Measurements from ENCODE around the gene BMP3. TPM values are rescaled to one million over a fixed set of nuclear protein-coding genes. Genes with fewer than 3 reads are reported as not detected.

BMP3 gene
- total and polyA plus RNA-seq, 10 of the 15 experiments (the other 5 are each of a cell fraction or from before 2014, with no cell fraction given): 0.37 to 1.4 (median 0.88) TPM

DNA sequence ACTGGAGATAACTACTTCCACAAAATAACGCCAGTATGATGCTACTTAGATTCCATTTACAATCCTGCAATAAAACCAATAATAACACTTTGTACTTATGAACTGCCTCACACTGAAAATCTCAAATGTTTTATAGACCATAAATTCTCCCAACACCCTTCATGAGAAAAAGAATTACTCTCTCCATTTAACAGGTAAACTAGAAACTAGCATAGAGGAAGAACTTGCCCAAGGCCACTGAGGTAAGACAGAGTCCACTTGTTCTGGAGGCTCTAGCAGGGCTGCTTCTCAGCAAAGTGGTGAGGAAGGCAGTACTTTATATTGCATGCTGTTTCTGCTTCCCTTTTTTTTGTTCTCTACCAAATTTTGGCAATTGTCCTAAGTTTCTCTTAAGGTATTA is 11.5 kb upstream of the BMP3 start:
- intact Hi-C loops (cut with micrococcal nuclease; ENCODE audit: unreplicated experiment) (no loop called here), in situ Hi-C loops (cut with MboI) (no loop called here)
- ChIA-PET SMC1A (ENCODE audit: uncharacterized antibody, unreplicated experiment) (no interaction called here), RAD21 (ENCODE audit: unreplicated experiment) (no interaction called here), CTCF (no interaction called here), POLR2A (no interaction called here)
- H3K79me2 ChIP-seq (ENCODE audit: control insufficient read depth, insufficient read depth, low read length): no peaks in the 10 kb centered on the region
- H3K4me1 ChIP-seq (ENCODE audit: control insufficient read depth, insufficient read depth, low read length): no peaks in the 10 kb centered on the region
- H3K27ac ChIP-seq (ENCODE audit: control insufficient read depth, insufficient read depth): no peak overlapping the region
- TF ChIP-seq NFXL1 (IDR thresholded peaks at IDR 0.05; ENCODE audit: borderline replicate concordance) (no peak), KDM1A (IDR thresholded peaks at IDR 0.05; ENCODE audit: borderline replicate concordance) (no peak), IKZF2 (IDR thresholded peaks at IDR 0.05) (no peak), ZNF622 (IDR thresholded peaks at IDR 0.05) (no peak), SMAD5 (IDR thresholded peaks at IDR 0.05; ENCODE audit: low read depth) (no peak)
- WGBS (ENCODE audit: insufficient coverage, insufficient replicate concordance, low lambda C conversion rate, missing lambda C conversion rate): 0% methylated on average over 1 of the region's 1 CpG
- H3K9me3 ChIP-seq (replicated peaks; ENCODE audit: control insufficient read depth, insufficient read depth, low read length): no peaks in the 10 kb centered on the region; the same call in 2 of the 3 replicates
- no peak overlapping the region for H2AFZ ChIP-seq (ENCODE audit: control insufficient read depth, low read depth, low read length)
- no peak overlapping the region for H3K9ac ChIP-seq (ENCODE audit: control insufficient read depth, insufficient read depth, low read length)
- no peaks in the 10 kb centered on the region for H4K20me1 ChIP-seq (ENCODE audit: control insufficient read depth, insufficient read depth)
- H3K27me3 ChIP-seq (replicated peaks in 1 of 2; ENCODE audit: control insufficient read depth in 2 of 2, insufficient read depth in 2 of 2, low read length in 1 of 2): no peaks in the 10 kb centered on the region; a peak in 1 of 4 replicates
- no peak overlapping the region for H3K4me2 ChIP-seq (ENCODE audit: control insufficient read depth, insufficient read depth)
- no peaks in the 10 kb centered on the region for H3K36me3 ChIP-seq (ENCODE audit: control insufficient read depth in 2 of 2, insufficient read depth in 2 of 2, low read length in 1 of 2)
- DNase-seq (ENCODE audit: low read depth, low spot score): no peak
- no TSS peak for BruUV-seq (replicated peaks)
- no peak overlapping the region for H3K4me3 ChIP-seq
- FAIRE-seq: no peak
- ATAC-seq: no peak

DNA sequence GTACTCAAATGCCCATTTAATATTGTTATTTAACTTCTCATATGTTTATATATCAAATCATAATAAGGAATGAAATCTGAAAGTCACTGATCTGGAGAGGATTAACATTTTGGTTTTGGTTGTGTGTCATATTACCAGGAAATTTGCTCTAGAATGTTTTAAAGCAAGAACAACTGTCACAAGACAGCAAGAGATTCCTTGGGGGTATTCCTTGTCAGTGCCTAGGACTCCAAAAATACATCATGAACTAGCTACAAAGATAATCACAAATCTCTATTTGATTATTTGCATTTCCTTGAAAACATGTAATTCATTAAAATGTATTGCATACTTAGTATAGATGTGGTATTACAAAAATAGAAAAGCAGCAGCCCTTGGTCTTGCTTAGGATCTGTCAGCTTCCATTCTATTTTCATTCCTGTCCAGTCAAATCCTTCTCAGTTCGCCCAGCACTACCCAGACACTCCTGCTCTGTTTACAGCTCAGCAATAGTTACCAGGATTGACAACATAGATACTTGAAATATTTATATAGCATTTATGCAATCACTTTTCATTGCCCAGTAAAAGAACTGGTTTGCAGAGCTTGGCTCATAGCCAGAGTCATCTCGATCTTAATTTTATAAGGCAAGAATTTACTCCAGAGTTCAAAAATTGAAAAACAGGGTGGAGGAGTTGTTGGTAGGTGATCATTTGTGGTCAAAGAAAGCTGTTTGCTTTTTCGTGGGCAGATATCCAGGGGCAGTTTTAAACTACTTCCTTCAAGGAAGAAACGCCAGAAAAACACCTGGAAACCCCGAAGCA is 9.2 kb upstream of the BMP3 start:
- ChIA-PET POLR2A (interaction anchor here (1.0 kb wide), 1 partner anchor 10 kb away, joined by 3 read pairs; no protein-coding TSS in a partner anchor), RAD21 (ENCODE audit: unreplicated experiment) (interaction anchor here (1.7 to 1.9 kb wide), 2 partner anchors 11 to 30 kb away, joined by 5 to 7 read pairs; no protein-coding TSS in a partner anchor), CTCF (interaction anchor here (1.0 to 1.7 kb wide), 5 partner anchors 16 to 659 kb away, joined by 3 to 7 read pairs (median 5); no protein-coding TSS in a partner anchor), SMC1A (ENCODE audit: uncharacterized antibody, unreplicated experiment) (interaction anchor here (0.6 to 1.5 kb wide), 10 partner anchors 9 to 68 kb away, joined by 3 to 6 read pairs (median 3); partner anchors contain the start of gene BMP3)
- 7% methylated on average over 5 of the region's 5 CpGs for WGBS (ENCODE audit: insufficient coverage, insufficient replicate concordance, low lambda C conversion rate, missing lambda C conversion rate)
- Histone ChIP-seq H3K27me3 (replicated peaks in 1 of 2; ENCODE audit: control insufficient read depth in 2 of 2, insufficient read depth in 2 of 2, low read length in 1 of 2) (no peaks in the 10 kb centered on the region; a peak in 1 of 4 replicates), H4K20me1 (ENCODE audit: control insufficient read depth, insufficient read depth) (no peaks in the 10 kb centered on the region), H2AFZ (ENCODE audit: control insufficient read depth, low read depth, low read length) (no peak overlapping the region), H3K9ac (ENCODE audit: control insufficient read depth, insufficient read depth, low read length) (no peak overlapping the region), H3K4me1 (ENCODE audit: control insufficient read depth, insufficient read depth, low read length) (no peaks in the 10 kb centered on the region), H3K4me2 (ENCODE audit: control insufficient read depth, insufficient read depth) (no peak overlapping the region), H3K27ac (ENCODE audit: control insufficient read depth, insufficient read depth) (no peak overlapping the region), H3K9me3 (replicated peaks; ENCODE audit: control insufficient read depth, insufficient read depth, low read length) (no peaks in the 10 kb centered on the region; the same call in 2 of the 3 replicates), H3K36me3 (ENCODE audit: control insufficient read depth in 2 of 2, insufficient read depth in 2 of 2, low read length in 1 of 2) (no peaks in the 10 kb centered on the region), H3K79me2 (ENCODE audit: control insufficient read depth, insufficient read depth, low read length) (no peaks in the 10 kb centered on the region), H3K4me3 (no peak overlapping the region)
- ATAC-seq (no peak), DNase-seq (ENCODE audit: low read depth, low spot score) (no peak), FAIRE-seq (no peak)
- intact Hi-C loops (cut with micrococcal nuclease; ENCODE audit: unreplicated experiment) (no loop called here), in situ Hi-C loops (cut with MboI) (no loop called here)
- no TSS peak for BruUV-seq (replicated peaks)
- TF ChIP-seq HDAC2 (IDR thresholded peaks at IDR 0.05) (no peak), RAD21 (IDR thresholded peaks at IDR 0.05; ENCODE audit: insufficient read depth, low read depth, low read length) (no peak), NFIC (IDR thresholded peaks at IDR 0.05; ENCODE audit: low read depth, low read length) (no peak), SUPT20H (IDR thresholded peaks at IDR 0.05; ENCODE audit: borderline replicate concordance, control insufficient read depth, low read depth, low read length) (no peak), SPI1 (IDR thresholded peaks at IDR 0.05; ENCODE audit: borderline replicate concordance, insufficient read depth, low read depth, low read length) (no peak), HDGF (IDR thresholded peaks at IDR 0.05) (no peak), ZNF622 (IDR thresholded peaks at IDR 0.05) (no peak), MTA2 (IDR thresholded peaks at IDR 0.05; ENCODE audit: low read depth) (no peak), FOXK2 (IDR thresholded peaks at IDR 0.05) (no peak), NFYA (IDR thresholded peaks at IDR 0.05; ENCODE audit: borderline replicate concordance, low read depth, low read length) (no peak), ZNF207 (IDR thresholded peaks at IDR 0.05; ENCODE audit: borderline replicate concordance) (no peak)
- TF ChIP-seq, protein P1, sequence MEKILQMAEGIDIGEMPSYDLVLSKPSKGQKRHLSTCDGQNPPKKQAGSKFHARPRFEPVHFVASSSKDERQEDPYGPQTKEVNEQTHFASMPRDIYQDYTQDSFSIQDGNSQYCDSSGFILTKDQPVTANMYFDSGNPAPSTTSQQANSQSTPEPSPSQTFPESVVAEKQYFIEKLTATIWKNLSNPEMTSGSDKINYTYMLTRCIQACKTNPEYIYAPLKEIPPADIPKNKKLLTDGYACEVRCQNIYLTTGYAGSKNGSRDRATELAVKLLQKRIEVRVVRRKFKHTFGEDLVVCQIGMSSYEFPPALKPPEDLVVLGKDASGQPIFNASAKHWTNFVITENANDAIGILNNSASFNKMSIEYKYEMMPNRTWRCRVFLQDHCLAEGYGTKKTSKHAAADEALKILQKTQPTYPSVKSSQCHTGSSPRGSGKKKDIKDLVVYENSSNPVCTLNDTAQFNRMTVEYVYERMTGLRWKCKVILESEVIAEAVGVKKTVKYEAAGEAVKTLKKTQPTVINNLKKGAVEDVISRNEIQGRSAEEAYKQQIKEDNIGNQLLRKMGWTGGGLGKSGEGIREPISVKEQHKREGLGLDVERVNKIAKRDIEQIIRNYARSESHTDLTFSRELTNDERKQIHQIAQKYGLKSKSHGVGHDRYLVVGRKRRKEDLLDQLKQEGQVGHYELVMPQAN (conservative IDR thresholded peaks at IDR 0.05): no peak
